Duodenal mucosa (tissue), 2 donors: ENCODE results near the gene GRHL1.

Experiments
- H3K27ac ChIP-seq: one replicate; pipeline ENCODE4 v1.7.0; 2013; ENCODE audit warnings: low read depth, low read length
- H3K27me3 ChIP-seq, 2 donors: one replicate each; pipeline ENCODE4 v1.7.0; 2013; ENCODE audit warnings: low read length in 2 of 2, control low read depth in 1 of 2; ENCODE audit not compliant: insufficient read depth in 2 of 2, control insufficient read depth in 1 of 2
- H3K36me3 ChIP-seq, 2 donors: one replicate each; pipeline ENCODE4 v1.7.0; 2013; ENCODE audit warnings: low read length in 2 of 2, control low read depth in 1 of 2; ENCODE audit not compliant: insufficient read depth in 2 of 2, control insufficient read depth in 1 of 2
- H3K4me1 ChIP-seq, 2 donors: one replicate each; pipeline ENCODE4 v1.7.0; 2013; ENCODE audit warnings: low read length in 2 of 2, control low read depth in 1 of 2; ENCODE audit not compliant: insufficient read depth in 2 of 2, control insufficient read depth in 1 of 2
- H3K4me3 ChIP-seq, 2 donors: one replicate each; pipeline ENCODE4 v1.7.0; 2013; ENCODE audit warnings: low read length in 2 of 2, low read depth in 1 of 2
- H3K9ac ChIP-seq, 2 donors: one replicate each; pipeline ENCODE4 v1.7.0; 2013; ENCODE audit warnings: low read length in 2 of 2, low read depth in 1 of 2
- H3K9me3 ChIP-seq, 2 donors: one replicate each; pipeline ENCODE4 v1.7.0; 2013; ENCODE audit warnings: low read length in 2 of 2, control low read depth in 1 of 2; ENCODE audit not compliant: control insufficient read depth in 1 of 2

The GRHL1 gene

GRCh38 chr2:9972621-9973479 is 21.4 kb downstream of the GRHL1 start:
- Histone ChIP-seq H3K27ac (no peak overlapping the region), H3K4me1 (no peaks in the 10 kb centered on the region), H3K9ac (no peak overlapping the region), H3K4me3 (no peak overlapping the region), H3K9me3 (no peaks in the 10 kb centered on the region), H3K27me3 (no peaks in the 10 kb centered on the region), H3K36me3 (no peaks in the 10 kb centered on the region)

- H3K27me3 ChIP-seq, result no peaks in the 10 kb centered on the region
- H3K4me1 ChIP-seq, result no peaks in the 10 kb centered on the region
- no peak overlapping the region for H3K27ac ChIP-seq
- H3K4me3 ChIP-seq, result no peak overlapping the region
- no peak overlapping the region for H3K9ac ChIP-seq
- no peaks in the 10 kb centered on the region for H3K36me3 ChIP-seq
- H3K9me3 ChIP-seq, result no peaks in the 10 kb centered on the region
These were observed 22.2 kb downstream of the GRHL1 start for GRCh38 chr2:9973690-9974089.

GRCh38 chr2:9974343-9974742 is 22.9 kb downstream of the GRHL1 start:
- no peaks in the 10 kb centered on the region for H3K4me1 ChIP-seq
- H3K27ac ChIP-seq, result no peak overlapping the region
- no peaks in the 10 kb centered on the region for H3K9me3 ChIP-seq
- H3K9ac ChIP-seq, result no peak overlapping the region
- no peaks in the 10 kb centered on the region for H3K27me3 ChIP-seq
- no peak overlapping the region for H3K4me3 ChIP-seq
- no peaks in the 10 kb centered on the region for H3K36me3 ChIP-seq

GRCh38 chr2:9975328-9975727 is 23.8 kb downstream of the GRHL1 start:
- Histone ChIP-seq H3K27ac (no peak overlapping the region), H3K4me1 (no peaks in the 10 kb centered on the region), H3K36me3 (no peaks in the 10 kb centered on the region), H3K9me3 (no peaks in the 10 kb centered on the region), H3K27me3 (no peaks in the 10 kb centered on the region), H3K9ac (no peak overlapping the region), H3K4me3 (no peak overlapping the region)

GRCh38 chr2:9975805-9976447 is 24.4 kb downstream of the GRHL1 start:
- Histone ChIP-seq H3K27ac (no peak overlapping the region), H3K4me1 (no peaks in the 10 kb centered on the region), H3K27me3 (no peaks in the 10 kb centered on the region), H3K4me3 (no peak overlapping the region), H3K36me3 (no peaks in the 10 kb centered on the region), H3K9ac (no peak overlapping the region), H3K9me3 (no peaks in the 10 kb centered on the region)

- no peak overlapping the region for H3K9ac ChIP-seq
- no peaks in the 10 kb centered on the region for H3K36me3 ChIP-seq
- peaks cover under 1 to 6% of the 10 kb centered on the region in 2 donors for H3K4me1 ChIP-seq
- no peaks in the 10 kb centered on the region for H3K9me3 ChIP-seq
- H3K4me3 ChIP-seq, result no peak overlapping the region
- H3K27ac ChIP-seq, result no peak overlapping the region
- H3K27me3 ChIP-seq, result no peaks in the 10 kb centered on the region
These were observed 28.5 kb downstream of the GRHL1 start for GRCh38 chr2:9979977-9980376.

GRCh38 chr2:9980520-9980919 is 29.0 kb downstream of the GRHL1 start:
- no peak overlapping the region for H3K9ac ChIP-seq
- no peak overlapping the region for H3K4me3 ChIP-seq
- H3K27me3 ChIP-seq, result no peaks in the 10 kb centered on the region
- H3K9me3 ChIP-seq, result no peaks in the 10 kb centered on the region
- H3K36me3 ChIP-seq, result no peaks in the 10 kb centered on the region
- H3K4me1 ChIP-seq, result peaks cover 6 to 9% of the 10 kb centered on the region in 2 donors
- H3K27ac ChIP-seq, result no peak overlapping the region

GRCh38 chr2:9981655-9982054 is 30.2 kb downstream of the GRHL1 start:
- H3K27me3 ChIP-seq, result no peaks in the 10 kb centered on the region
- H3K36me3 ChIP-seq, result no peaks in the 10 kb centered on the region

GRCh38 chr2:9982248-9982647 is 30.8 kb downstream of the GRHL1 start:
- Histone ChIP-seq H3K9me3 (no peaks in the 10 kb centered on the region), H3K4me3 (no peak overlapping the region), H3K4me1 (peaks cover 9 to 10% of the 10 kb centered on the region in 2 donors), H3K27ac (no peak overlapping the region), H3K27me3 (no peaks in the 10 kb centered on the region), H3K9ac (no peak overlapping the region), H3K36me3 (no peaks in the 10 kb centered on the region)

More at GRCh38 chr2:9981655-9982054, 30.2 kb downstream of the GRHL1 start:
- Histone ChIP-seq H3K4me3 (no peak overlapping the region), H3K4me1 (peaks cover 9 to 10% of the 10 kb centered on the region in 2 donors), H3K27ac (no peak overlapping the region), H3K9ac (no peak overlapping the region), H3K9me3 (no peaks in the 10 kb centered on the region)

- Histone ChIP-seq H3K4me1 (peaks cover 9 to 10% of the 10 kb centered on the region in 2 donors), H3K27ac (no peak overlapping the region), H3K9ac (no peak overlapping the region), H3K9me3 (no peaks in the 10 kb centered on the region), H3K4me3 (no peak overlapping the region), H3K36me3 (no peaks in the 10 kb centered on the region), H3K27me3 (no peaks in the 10 kb centered on the region)
These were observed 31.4 kb downstream of the GRHL1 start for GRCh38 chr2:9982891-9983290.
